Parathyroid adenoma (tissue), 2 donors: ENCODE data around the gene CACHD1.
"Not testable (repeated sequence)": the region's sequence is repeated elsewhere in the genome, so short reads cannot be mapped to it uniquely, and the experiment has no call there.

Experiments
- H2AFZ ChIP-seq: fragments of 300-600 bp; sonication (generic); one replicate; pipeline ENCODE4 v1.7.0; 2017; ENCODE audit warnings: antibody characterized with exemption, mild to moderate bottlenecking
- H3K27ac ChIP-seq: fragments of 300-600 bp; sonication (generic); one replicate; pipeline ENCODE4 v1.7.0; 2017
- H3K27me3 ChIP-seq: fragments of 300-600 bp; sonication (generic); one replicate; pipeline ENCODE4 v1.7.0; 2017; ENCODE audit warnings: low read length; ENCODE audit not compliant: control insufficient read depth, insufficient read depth
- H3K36me3 ChIP-seq: fragments of 300-600 bp; sonication (generic); one replicate; pipeline ENCODE4 v1.7.0; 2017; ENCODE audit warnings: low read length; ENCODE audit not compliant: control insufficient read depth, insufficient read depth
- H3K4me1 ChIP-seq: fragments of 300-600 bp; sonication (generic); one replicate; pipeline ENCODE4 v1.7.0; 2017; ENCODE audit warnings: control low read depth
- H3K4me2 ChIP-seq: fragments of 300-600 bp; sonication (generic); one replicate; pipeline ENCODE4 v1.7.0; 2017; ENCODE audit warnings: low read length
- H3K4me3 ChIP-seq: fragments of 300-600 bp; sonication (generic); one replicate; pipeline ENCODE4 v1.7.0; 2017; ENCODE audit warnings: low read depth, low read length
- H3K79me2 ChIP-seq: fragments of 300-600 bp; sonication (generic); one replicate; pipeline ENCODE4 v1.7.0; 2017; ENCODE audit warnings: control low read depth
- H3K9ac ChIP-seq: fragments of 300-600 bp; sonication (generic); one replicate; pipeline ENCODE4 v1.7.0; 2017; ENCODE audit warnings: mild to moderate bottlenecking
- H3K9me3 ChIP-seq: fragments of 300-600 bp; sonication (generic); one replicate; pipeline ENCODE4 v1.7.0; 2017; ENCODE audit warnings: low read length; ENCODE audit not compliant: control insufficient read depth
- CTCF ChIP-seq: fragments of 300-600 bp; sonication (generic); IDR thresholded peaks from one replicate; pipeline ENCODE4 v1.7.0; 2017; ENCODE audit warnings: antibody characterized with exemption, mild to moderate bottlenecking
- donor health status: primary hyperparathyroidism.

The CACHD1 gene

DNA sequence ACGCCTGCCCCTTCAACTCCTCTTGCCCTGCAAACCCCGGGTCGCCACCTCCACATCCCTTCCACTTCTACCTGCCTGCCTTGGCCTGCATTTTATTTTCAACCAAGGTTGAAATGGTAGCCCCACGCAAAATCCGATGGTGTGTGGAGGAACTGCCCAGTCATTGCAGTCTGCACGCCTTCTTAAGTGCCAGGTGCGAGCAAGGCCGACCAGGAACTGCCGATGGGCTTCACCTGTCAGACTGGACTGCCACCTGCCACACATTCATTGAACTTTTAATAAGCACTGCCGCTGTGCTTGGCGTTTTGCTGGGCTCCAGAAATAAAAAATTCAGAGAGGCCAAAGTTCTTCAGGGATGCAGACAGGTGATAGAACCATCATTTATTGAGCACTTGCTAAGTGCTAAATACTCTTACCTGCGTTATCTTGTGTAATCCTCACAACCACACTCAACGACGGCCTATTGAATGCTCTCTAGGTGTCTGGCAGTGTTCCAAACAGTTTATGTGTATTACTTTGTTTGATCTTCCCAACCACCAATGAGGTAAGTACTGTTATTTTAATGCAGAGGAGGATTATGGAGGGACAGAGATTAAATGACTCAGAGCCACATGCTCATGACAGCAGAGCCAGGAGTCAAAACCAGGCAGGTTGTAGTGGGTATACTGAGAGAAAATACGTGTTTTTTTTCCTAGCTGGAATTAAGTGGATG is 36.2 kb downstream of the CACHD1 start:
- no peak overlapping the region for H3K9ac ChIP-seq
- TF ChIP-seq CTCF, result no peak
- no peaks in the 10 kb centered on the region for H3K9me3 ChIP-seq
- no peak overlapping the region for H2AFZ ChIP-seq
- H3K27me3 ChIP-seq, result no peaks in the 10 kb centered on the region
- no peak overlapping the region for H3K4me2 ChIP-seq
- H3K4me3 ChIP-seq, result no peak overlapping the region
- H3K4me1 ChIP-seq, result no peaks in the 10 kb centered on the region
- H3K79me2 ChIP-seq, result no peaks in the 10 kb centered on the region
- H3K27ac ChIP-seq, result no peak overlapping the region
- H3K36me3 ChIP-seq, result no peaks in the 10 kb centered on the region

DNA sequence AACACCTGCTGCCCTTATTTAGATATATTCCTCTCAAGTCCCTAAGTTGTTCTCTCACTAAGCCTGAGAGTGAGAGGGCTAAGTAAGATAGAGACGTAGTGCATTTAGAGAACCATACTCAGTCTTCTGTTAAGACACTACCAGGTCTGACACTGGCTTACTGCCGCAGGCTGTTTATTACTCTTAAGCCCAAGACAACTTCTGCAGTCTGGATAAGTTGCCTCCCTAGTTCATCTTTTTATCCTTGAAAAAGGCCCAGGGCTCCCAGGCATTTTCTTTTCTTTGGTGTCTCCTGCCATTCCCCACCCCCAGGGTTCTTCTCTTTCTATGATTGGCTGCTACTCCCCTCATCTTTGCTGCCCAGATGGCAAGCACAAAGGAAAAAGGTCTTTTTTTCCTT is 38.7 kb downstream of the CACHD1 start:
- no peak for TF ChIP-seq CTCF
- Histone ChIP-seq H3K79me2 (no peaks in the 10 kb centered on the region), H3K4me2 (no peak overlapping the region), H3K27ac (no peak overlapping the region), H3K4me3 (no peak overlapping the region), H3K9me3 (no peaks in the 10 kb centered on the region), H3K27me3 (no peaks in the 10 kb centered on the region), H3K4me1 (no peaks in the 10 kb centered on the region), H3K9ac (no peak overlapping the region), H3K36me3 (no peaks in the 10 kb centered on the region), H2AFZ (no peak overlapping the region)

DNA sequence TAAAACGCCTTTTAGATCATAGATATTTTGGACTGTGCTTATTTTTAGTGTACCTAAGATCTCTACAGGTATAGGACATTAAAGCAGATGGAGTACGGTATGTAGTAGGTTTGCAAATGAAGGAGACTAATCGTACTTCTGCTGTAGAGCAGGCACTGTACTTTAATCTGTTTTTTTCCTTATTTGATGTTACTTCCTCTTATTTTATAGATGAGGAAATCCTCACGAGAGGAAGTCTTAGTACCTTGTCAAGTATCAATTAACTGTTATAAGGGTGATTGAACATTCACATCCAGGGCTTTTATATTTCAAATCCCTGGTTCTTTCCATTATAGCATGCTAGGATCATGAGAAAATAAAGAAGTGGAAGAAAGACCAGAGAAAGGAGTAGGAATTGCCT is 41.1 kb downstream of the CACHD1 start:
- Histone ChIP-seq H3K4me2 (no peak overlapping the region), H3K79me2 (no peaks in the 10 kb centered on the region), H3K27me3 (no peaks in the 10 kb centered on the region), H3K9me3 (no peaks in the 10 kb centered on the region), H3K4me1 (no peaks in the 10 kb centered on the region), H3K27ac (no peak overlapping the region), H3K9ac (no peak overlapping the region), H3K4me3 (no peak overlapping the region), H3K36me3 (no peaks in the 10 kb centered on the region), H2AFZ (no peak overlapping the region)
- TF ChIP-seq CTCF, result no peak

GRCh38 chr1:64512206-64512605 is 42.3 kb downstream of the CACHD1 start:
- H3K4me1 ChIP-seq, H3K27me3 ChIP-seq, H3K79me2 ChIP-seq, H3K27ac ChIP-seq, H3K4me3 ChIP-seq, H3K4me2 ChIP-seq, H3K9me3 ChIP-seq, H2AFZ ChIP-seq, H3K9ac ChIP-seq, H3K36me3 ChIP-seq: not testable (repeated sequence)

- Histone ChIP-seq H3K4me1 (no peaks in the 10 kb centered on the region), H3K9me3 (no peaks in the 10 kb centered on the region), H3K79me2 (no peaks in the 10 kb centered on the region), H3K4me3 (no peak overlapping the region), H3K9ac (no peak overlapping the region), H3K36me3 (no peaks in the 10 kb centered on the region), H2AFZ (no peak overlapping the region), H3K4me2 (no peak overlapping the region), H3K27me3 (no peaks in the 10 kb centered on the region), H3K27ac (no peak overlapping the region)
- TF ChIP-seq CTCF, result no peak
These were observed 43.6 kb downstream of the CACHD1 start for GRCh38 chr1:64513545-64513944.
